Mesenchymal stem cell (in vitro differentiated cells and primary cell): Measurements from ENCODE around the gene RGMA.

Experiments
- DNase-seq: peaks from one replicate; pipeline ENCODE4 v3.0.0-alpha.2; 2013
- H2AFZ ChIP-seq: one replicate; pipeline ENCODE4 v1.6.1; 2013; ENCODE audit warnings: low read depth, mild to moderate bottlenecking, control low read depth, inconsistent platforms, low read length, moderate library complexity
- H2AK5ac ChIP-seq: 2 replicates; pipeline ENCODE4 v1.6.1; 2013; ENCODE audit warnings: low read length, moderate library complexity, mild to moderate bottlenecking, inconsistent platforms; ENCODE audit not compliant: severe bottlenecking
- H2BK120ac ChIP-seq: one replicate; pipeline ENCODE4 v1.6.1; 2013; ENCODE audit warnings: low read depth, mild to moderate bottlenecking, inconsistent platforms, low read length, moderate library complexity
- H2BK12ac ChIP-seq, 2 experiments: one replicate each; pipeline ENCODE4 v1.6.1; 2013; ENCODE audit warnings: inconsistent platforms in 2 of 2, low read length in 2 of 2, mild to moderate bottlenecking in 2 of 2, moderate library complexity in 2 of 2, control low read depth in 1 of 2
- H2BK15ac ChIP-seq: one replicate; pipeline ENCODE4 v1.6.1; 2013; ENCODE audit warnings: mild to moderate bottlenecking, low read depth, inconsistent platforms; ENCODE audit not compliant: poor library complexity, severe bottlenecking
- H2BK5ac ChIP-seq: 2 replicates; pipeline ENCODE4 v1.6.1; 2013; ENCODE audit warnings: low read depth, mild to moderate bottlenecking, low read length, control low read depth, inconsistent platforms; ENCODE audit not compliant: poor library complexity, severe bottlenecking
- H3K14ac ChIP-seq, 2 experiments: one replicate each; pipeline ENCODE4 v1.6.1; 2013; ENCODE audit warnings: inconsistent platforms in 2 of 2, low read length in 2 of 2, control low read depth in 1 of 2, mild to moderate bottlenecking in 1 of 2, moderate library complexity in 1 of 2
- H3K18ac ChIP-seq, 2 experiments: one replicate each; pipeline ENCODE4 v1.6.1; 2013; ENCODE audit warnings: inconsistent platforms in 2 of 2, low read length in 2 of 2, control low read depth in 1 of 2, low read depth in 1 of 2, mild to moderate bottlenecking in 1 of 2
- H3K23ac ChIP-seq, 2 experiments: one replicate each; pipeline ENCODE4 v1.6.1; 2013; ENCODE audit warnings: inconsistent platforms in 2 of 2, low read length in 2 of 2, mild to moderate bottlenecking in 2 of 2, moderate library complexity in 2 of 2, control low read depth in 1 of 2
- H3K27ac ChIP-seq: 2 replicates; pipeline ENCODE4 v1.5.1; 2013; ENCODE audit warnings: mild to moderate bottlenecking, moderate library complexity, low read length, control low read depth, inconsistent platforms; ENCODE audit not compliant: poor library complexity, severe bottlenecking
- H3K27me3 ChIP-seq, 2 experiments: 2 replicates each; pipeline versions ENCODE4 v1.6.1 to v1.7.0; 2013; ENCODE audit warnings: low read length in 2 of 2, mild to moderate bottlenecking in 2 of 2, moderate library complexity in 2 of 2, control low read depth in 1 of 2, inconsistent platforms in 1 of 2; ENCODE audit not compliant: control insufficient read depth in 1 of 2, insufficient read depth in 1 of 2
- H3K36me3 ChIP-seq, 2 experiments: 2 replicates each; pipeline versions ENCODE4 v1.6.1 to v1.7.0; 2013; ENCODE audit warnings: low read length in 2 of 2, control low read depth in 1 of 2, inconsistent platforms in 1 of 2, low read depth in 1 of 2, mild to moderate bottlenecking in 1 of 2; ENCODE audit not compliant: insufficient read depth in 2 of 2, control insufficient read depth in 1 of 2
- H3K4ac ChIP-seq, 2 experiments: one replicate each; pipeline ENCODE4 v1.6.1; 2013; ENCODE audit warnings: inconsistent platforms in 2 of 2, low read length in 2 of 2, mild to moderate bottlenecking in 2 of 2, moderate library complexity in 2 of 2, control low read depth in 1 of 2, low read depth in 1 of 2
- H3K4me1 ChIP-seq: 2 replicates; pipeline ENCODE4 v1.6.1; 2013; ENCODE audit warnings: low read depth, low read length, control low read depth; ENCODE audit not compliant: control insufficient read depth, insufficient read depth
- H3K4me2 ChIP-seq: 2 replicates; pipeline ENCODE4 v1.6.1; 2013; ENCODE audit warnings: low read length, mild to moderate bottlenecking, inconsistent platforms; ENCODE audit not compliant: poor library complexity, severe bottlenecking
- H3K4me3 ChIP-seq, 2 experiments: 2 replicates each; pipeline versions ENCODE4 v1.5.1 to v1.7.0; 2013; ENCODE audit warnings: low read length in 2 of 2, mild to moderate bottlenecking in 2 of 2, control low read depth in 1 of 2, low read depth in 1 of 2; ENCODE audit not compliant: insufficient read depth in 1 of 2
- H3K79me1 ChIP-seq: replicated peaks from 2 replicates; pipeline ENCODE4 v1.6.1; 2013; ENCODE audit warnings: mild to moderate bottlenecking, control low read depth, low read length, inconsistent platforms; ENCODE audit not compliant: poor library complexity, severe bottlenecking
- H3K9ac ChIP-seq: 2 replicates; pipeline ENCODE4 v1.7.0; 2013; ENCODE audit warnings: mild to moderate bottlenecking, low read length, moderate library complexity
- H3K9me3 ChIP-seq: 2 replicates; pipeline ENCODE4 v1.7.0; 2013; ENCODE audit warnings: mild to moderate bottlenecking, low read length; ENCODE audit not compliant: control insufficient read depth
- H4K8ac ChIP-seq: one replicate; pipeline ENCODE4 v1.6.1; 2013; ENCODE audit warnings: inconsistent platforms, mild to moderate bottlenecking, low read length, moderate library complexity
- H4K91ac ChIP-seq: one replicate; pipeline ENCODE4 v1.6.1; 2013; ENCODE audit warnings: mild to moderate bottlenecking, low read length, inconsistent platforms
- WGBS: methylation state at CpG from one replicate; pipeline ENCODE4 v1.1.7; 2013; ENCODE audit warnings: mixed read lengths; 5-methylcytosine and 5-hydroxymethylcytosine counted together

RGMA gene

GRCh38 chr15:93051236-93052089, 37.5 kb downstream of the RGMA start:
- no peak overlapping the region for H4K8ac ChIP-seq
- no peak overlapping the region for H2BK15ac ChIP-seq
- 92% methylated on average over 32 of the region's 32 CpGs for whole genome bisulfite sequencing
- no peak overlapping the region for H3K14ac ChIP-seq
- H3K36me3 ChIP-seq, result peaks cover 0 to 47% of the 10 kb centered on the region in 2 experiments
- peaks cover 0 to 7% of the 10 kb centered on the region in 2 experiments for H3K27me3 ChIP-seq
- DNase-seq, result no peak
- no peak overlapping the region for H2AK5ac ChIP-seq
- no peak overlapping the region for H3K4me2 ChIP-seq
- no peak overlapping the region for H3K9ac ChIP-seq
- no peak overlapping the region for H2BK120ac ChIP-seq
- H3K4me3 ChIP-seq, result no peak overlapping the region
- no peak overlapping the region for H3K23ac ChIP-seq
- H4K91ac ChIP-seq, result no peak overlapping the region
- no peak overlapping the region for H2BK12ac ChIP-seq
- H3K18ac ChIP-seq, result no peak overlapping the region
- no peak overlapping the region for H3K27ac ChIP-seq
- no peak overlapping the region for H2AFZ ChIP-seq
- H3K9me3 ChIP-seq, result peaks cover 3% of the 10 kb centered on the region
- no peak overlapping the region for H2BK5ac ChIP-seq
- H3K4ac ChIP-seq, result no peak overlapping the region
- no peaks in the 10 kb centered on the region for H3K79me1 ChIP-seq
- H3K4me1 ChIP-seq, result peaks cover 2% of the 10 kb centered on the region

- peaks cover 2% of the 10 kb centered on the region for H3K4me1 ChIP-seq
Measured at GRCh38 chr15:93050648-93051047, 38.4 kb downstream of the RGMA start.

DNA sequence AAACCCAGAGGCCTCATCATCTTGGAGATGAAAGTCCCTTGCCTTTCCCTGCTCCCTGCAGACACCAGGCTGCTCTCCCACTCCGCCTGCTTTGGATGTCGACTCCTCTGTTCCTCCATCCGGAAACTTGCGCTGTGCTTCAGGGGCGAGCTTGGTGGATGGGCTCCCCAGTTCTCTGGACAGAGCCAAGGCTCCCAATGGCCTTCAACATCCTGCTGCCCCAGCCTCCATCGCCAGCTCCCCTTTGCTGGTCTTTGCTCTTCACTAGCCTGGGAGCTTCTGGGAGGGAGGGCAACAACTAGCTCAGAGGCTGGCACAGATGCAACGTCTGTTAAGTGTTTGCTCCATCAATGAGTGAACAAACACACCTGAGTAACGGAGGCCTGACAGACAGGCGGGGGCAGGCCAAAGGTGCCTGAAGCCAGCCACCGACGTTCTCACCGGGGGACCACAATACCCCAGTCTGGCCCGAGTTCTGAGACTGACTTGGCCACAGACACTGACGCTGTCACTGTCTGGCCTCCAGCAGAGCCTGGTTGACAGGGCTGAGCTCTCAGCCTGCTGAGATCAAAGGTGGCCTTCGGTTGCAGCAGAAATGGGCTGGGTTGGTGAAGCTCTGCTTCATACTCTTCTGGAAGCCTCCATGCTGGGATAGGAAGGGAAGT, 39.0 kb downstream of the RGMA start:
- Histone ChIP-seq H3K4me1 (peaks cover 2% of the 10 kb centered on the region), H3K4ac (no peak overlapping the region), H3K23ac (no peak overlapping the region), H2BK5ac (no peak overlapping the region), H3K9ac (no peak overlapping the region), H3K27me3 (peaks cover 0 to 6% of the 10 kb centered on the region in 2 experiments), H2BK120ac (no peak overlapping the region), H3K14ac (no peak overlapping the region), H4K8ac (peak overlapping the region; percentile 15), H2AK5ac (no peak overlapping the region), H2BK12ac (no peak overlapping the region), H4K91ac (no peak overlapping the region), H3K79me1 (no peaks in the 10 kb centered on the region), H3K27ac (no peak overlapping the region), H3K4me2 (no peak overlapping the region), H3K4me3 (no peak overlapping the region), H3K18ac (no peak overlapping the region), H2AFZ (no peak overlapping the region), H3K9me3 (peaks cover 11% of the 10 kb centered on the region), H3K36me3 (peaks cover 0 to 60% of the 10 kb centered on the region in 2 experiments), H2BK15ac (no peak overlapping the region)
- no peak for DNase-seq
- whole genome bisulfite sequencing, result 73% methylated on average over 15 of the region's 15 CpGs

More at GRCh38 chr15:93050648-93051047, 38.4 kb downstream of the RGMA start:
- H3K23ac ChIP-seq, result no peak overlapping the region
- peaks cover 11% of the 10 kb centered on the region for H3K9me3 ChIP-seq
- no peak overlapping the region for H3K14ac ChIP-seq
- H3K36me3 ChIP-seq, result peaks cover 0 to 54% of the 10 kb centered on the region in 2 experiments
- no peak overlapping the region for H3K27ac ChIP-seq
- H4K8ac ChIP-seq, result no peak overlapping the region
- WGBS, result 86% methylated on average over 13 of the region's 13 CpGs
- H3K79me1 ChIP-seq, result no peaks in the 10 kb centered on the region
- H3K4ac ChIP-seq, result no peak overlapping the region
- no peak overlapping the region for H2BK12ac ChIP-seq
- H4K91ac ChIP-seq, result no peak overlapping the region
- peaks cover 0 to 6% of the 10 kb centered on the region in 2 experiments for H3K27me3 ChIP-seq
- H3K4me2 ChIP-seq, result no peak overlapping the region
- H3K4me3 ChIP-seq, result no peak overlapping the region
- no peak overlapping the region for H2BK15ac ChIP-seq
- no peak overlapping the region for H3K9ac ChIP-seq
- H2AK5ac ChIP-seq, result no peak overlapping the region
- H2BK120ac ChIP-seq, result no peak overlapping the region
- H2BK5ac ChIP-seq, result no peak overlapping the region
- no peak overlapping the region for H2AFZ ChIP-seq
- H3K18ac ChIP-seq, result no peak overlapping the region
- no peak for DNase-seq

DNA sequence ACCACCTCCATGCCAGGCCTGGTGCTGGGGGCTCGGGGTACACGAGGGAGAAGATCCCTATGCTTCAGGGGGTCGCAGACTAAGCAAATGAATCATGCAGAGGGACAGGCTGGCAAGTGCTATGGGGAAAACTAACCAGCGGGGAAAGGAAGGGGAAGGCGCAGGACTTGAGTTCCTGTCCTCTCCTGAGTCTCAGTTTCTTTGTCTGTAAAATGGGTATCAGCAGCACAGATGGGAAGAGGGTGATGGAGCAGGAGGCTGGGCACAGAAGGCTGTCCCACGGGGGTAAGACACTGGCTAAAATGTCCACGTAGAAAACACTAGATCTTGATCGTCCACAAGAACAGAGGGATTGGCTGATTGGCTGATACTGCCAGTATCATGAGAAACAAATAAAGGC, 39.8 kb downstream of the RGMA start:
- no peak overlapping the region for H4K8ac ChIP-seq
- H2AFZ ChIP-seq, result no peak overlapping the region
- WGBS, result 88% methylated on average over 8 of the region's 8 CpGs
- H3K36me3 ChIP-seq, result peaks cover 0 to 57% of the 10 kb centered on the region in 2 experiments
- no peak overlapping the region for H3K23ac ChIP-seq
- H2BK120ac ChIP-seq, result no peak overlapping the region
- H2BK5ac ChIP-seq, result no peak overlapping the region
- H3K14ac ChIP-seq, result no peak overlapping the region
- no peak overlapping the region for H3K9ac ChIP-seq
- peaks cover 2% of the 10 kb centered on the region for H3K4me1 ChIP-seq
- no peak overlapping the region for H3K4me3 ChIP-seq
- no peak overlapping the region for H3K27ac ChIP-seq
- H3K9me3 ChIP-seq, result peaks cover 11% of the 10 kb centered on the region
- no peak for DNase-seq
- peaks cover 0 to 6% of the 10 kb centered on the region in 2 experiments for H3K27me3 ChIP-seq
- H2BK12ac ChIP-seq, result no peak overlapping the region
- H3K4me2 ChIP-seq, result no peak overlapping the region
- no peak overlapping the region for H2AK5ac ChIP-seq
- no peak overlapping the region for H3K4ac ChIP-seq
- H4K91ac ChIP-seq, result no peak overlapping the region
- no peaks in the 10 kb centered on the region for H3K79me1 ChIP-seq
- H3K18ac ChIP-seq, result no peak overlapping the region
- no peak overlapping the region for H2BK15ac ChIP-seq
